Measurements from ENCODE around the gene PNMA1. TPM values are rescaled to one million over a fixed set of nuclear protein-coding genes. Genes with fewer than 3 reads are reported as not detected.

PNMA1 gene
- total and polyA plus RNA-seq, 9 of the 15 experiments (the other 6 are each of a cell fraction or from before 2014, with no cell fraction given) = 1.7 to 26.4 (median 8.7) TPM

GRCh38 chr14:73713206-73713802, 880 bp downstream of the PNMA1 start (continued):
- TF ChIP-seq CHD2 (IDR thresholded peaks at IDR 0.05; ENCODE audit: low read depth, low read length) (no peak), MCM3 (IDR thresholded peaks at IDR 0.05) (no peak), BCL6 (CRISPR knock-in tag; IDR thresholded peaks at IDR 0.05) (no peak), NR4A1 (CRISPR knock-in tag; IDR thresholded peaks at IDR 0.05) (no peak), NR4A1 (tag; IDR thresholded peaks at IDR 0.05) (no peak), POLR2H (tag; IDR thresholded peaks at IDR 0.05; ENCODE audit: low read depth) (no peak), ZNF12 (CRISPR knock-in tag; IDR thresholded peaks at IDR 0.05) (no peak), TOE1 (IDR thresholded peaks at IDR 0.05; ENCODE audit: borderline replicate concordance) (no peak), TOE1 (CRISPR knock-in tag; IDR thresholded peaks at IDR 0.05; ENCODE audit: borderline replicate concordance, low read depth) (no peak), ZNF785 (CRISPR knock-in tag; IDR thresholded peaks at IDR 0.05) (no peak), JUNB (CRISPR knock-in tag; conservative IDR thresholded peaks at IDR 0.05) (no peak), NCOA6 (IDR thresholded peaks at IDR 0.05) (no peak), ZBTB12 (CRISPR knock-in tag; IDR thresholded peaks at IDR 0.05) (no peak), MIER1 (IDR thresholded peaks at IDR 0.05; ENCODE audit: low read depth) (no peak)
- TF ChIP-seq, protein P1, sequence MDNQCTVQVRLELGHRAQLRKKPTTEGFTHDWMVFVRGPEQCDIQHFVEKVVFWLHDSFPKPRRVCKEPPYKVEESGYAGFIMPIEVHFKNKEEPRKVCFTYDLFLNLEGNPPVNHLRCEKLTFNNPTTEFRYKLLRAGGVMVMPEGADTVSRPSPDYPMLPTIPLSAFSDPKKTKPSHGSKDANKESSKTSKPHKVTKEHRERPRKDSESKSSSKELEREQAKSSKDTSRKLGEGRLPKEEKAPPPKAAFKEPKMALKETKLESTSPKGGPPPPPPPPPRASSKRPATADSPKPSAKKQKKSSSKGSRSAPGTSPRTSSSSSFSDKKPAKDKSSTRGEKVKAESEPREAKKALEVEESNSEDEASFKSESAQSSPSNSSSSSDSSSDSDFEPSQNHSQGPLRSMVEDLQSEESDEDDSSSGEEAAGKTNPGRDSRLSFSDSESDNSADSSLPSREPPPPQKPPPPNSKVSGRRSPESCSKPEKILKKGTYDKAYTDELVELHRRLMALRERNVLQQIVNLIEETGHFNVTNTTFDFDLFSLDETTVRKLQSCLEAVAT (IDR thresholded peaks at IDR 0.05) = no peak
- TF ChIP-seq, protein P2, sequence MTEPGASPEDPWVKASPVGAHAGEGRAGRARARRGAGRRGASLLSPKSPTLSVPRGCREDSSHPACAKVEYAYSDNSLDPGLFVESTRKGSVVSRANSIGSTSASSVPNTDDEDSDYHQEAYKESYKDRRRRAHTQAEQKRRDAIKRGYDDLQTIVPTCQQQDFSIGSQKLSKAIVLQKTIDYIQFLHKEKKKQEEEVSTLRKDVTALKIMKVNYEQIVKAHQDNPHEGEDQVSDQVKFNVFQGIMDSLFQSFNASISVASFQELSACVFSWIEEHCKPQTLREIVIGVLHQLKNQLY (CRISPR knock-in tag; conservative IDR thresholded peaks at IDR 0.05) = no peak
